Activated CD4-positive, alpha-beta memory T cell treated with anti-CD3 and anti-CD28 coated beads for 36 hours (primary cell): ENCODE measurements around the gene OR1J4. TPM values are rescaled to one million over a fixed set of nuclear protein-coding genes. Genes with fewer than 3 reads are reported as not detected.
"Not testable (repeated sequence)": the region's sequence is repeated elsewhere in the genome, so short reads cannot be mapped to it uniquely, and the experiment has no call there.

Experiments
- CTCF ChIA-PET: fragments of 350-600 bp; sonication (Branson Sonifier 250); formaldehyde crosslinking; loops from one replicate; lab custom pipeline; 2021; ENCODE audit warnings: antibody characterized with exemption, inconsistent platforms; lab: Charles Lee
- POLR2A ChIA-PET: fragments of 350-600 bp; sonication (Branson Sonifier 250); formaldehyde crosslinking; loops from one replicate; lab custom pipeline; 2021; ENCODE audit warnings: antibody characterized with exemption; lab: Charles Lee
- DNase-seq: peaks from one replicate; pipeline ENCODE4 v3.0.0-alpha.2; 2020
- H3K27ac Mint-ChIP-seq: one replicate; pipeline ENCODE4 v1.8.0; 2021; ENCODE audit warnings: mixed read lengths
- H3K27me3 Mint-ChIP-seq: one replicate; pipeline ENCODE4 v1.8.0; 2021; ENCODE audit warnings: mixed read lengths
- H3K36me3 Mint-ChIP-seq: one replicate; pipeline ENCODE4 v1.8.0; 2021; ENCODE audit warnings: mixed read lengths
- H3K4me1 Mint-ChIP-seq: one replicate; pipeline ENCODE4 v1.8.0; 2021; ENCODE audit warnings: low read depth, mixed read lengths
- H3K4me3 Mint-ChIP-seq: one replicate; pipeline ENCODE4 v1.8.0; 2021; ENCODE audit warnings: mild to moderate bottlenecking, mixed read lengths
- H3K9me3 Mint-ChIP-seq: one replicate; pipeline ENCODE4 v1.8.0; 2021; ENCODE audit warnings: mixed read lengths
- intact Hi-C: fragments of 100-400 bp; cut with micrococcal nuclease; formaldehyde crosslinking; loops from one replicate; pipeline ENCODE4 v1.15.1; 2023
- total RNA-seq, 2 experiments: library from RNA; stranded (reverse); gene quantifications; one replicate each; pipeline ENCODE4 v1.2.3, GENCODE V29; 2021

Gene OR1J4
- total RNA-seq, 2 experiments from 2014 or later: not detected

DNA sequence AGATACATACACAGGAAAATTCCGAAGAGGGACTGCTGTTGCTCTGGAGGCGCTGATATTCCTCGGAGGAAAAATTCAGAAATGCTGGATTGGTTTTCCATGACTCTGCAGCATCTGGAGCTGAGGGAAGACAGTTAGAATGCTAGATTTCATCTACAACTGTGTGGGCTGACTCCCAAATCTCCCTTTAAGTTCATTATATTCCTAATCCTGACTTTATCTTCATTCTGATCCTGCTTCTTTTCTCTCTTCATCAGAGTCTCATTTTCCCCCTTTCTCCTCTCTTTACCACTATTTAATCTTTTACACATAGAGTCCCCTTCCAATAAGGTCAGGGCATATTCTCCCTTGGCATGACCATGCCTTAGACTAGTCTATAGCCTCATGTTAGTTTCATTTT, 8.3 kb downstream of the OR1J4 start, which contains the start of gene OR1N1:
Gene OR1N1 (minus strand): TSS at position 101 of the 400 bp plus-strand sequence. CDS start 0 bp downstream, at position 101.
- Mint-ChIP-seq H3K9me3 (no peaks in the 10 kb centered on the region), H3K27me3 (peaks cover 17% of the 10 kb centered on the region), H3K36me3 (no peaks in the 10 kb centered on the region), H3K4me3 (no peak within 1 kb of the TSS), H3K27ac (no peak within 1 kb of the TSS), H3K4me1 (no peaks in the 10 kb centered on the region)
- ChIA-PET POLR2A (no interaction called here), CTCF (no interaction called here)
- intact Hi-C loops: no loop called here
- DNase-seq: no peak

DNA sequence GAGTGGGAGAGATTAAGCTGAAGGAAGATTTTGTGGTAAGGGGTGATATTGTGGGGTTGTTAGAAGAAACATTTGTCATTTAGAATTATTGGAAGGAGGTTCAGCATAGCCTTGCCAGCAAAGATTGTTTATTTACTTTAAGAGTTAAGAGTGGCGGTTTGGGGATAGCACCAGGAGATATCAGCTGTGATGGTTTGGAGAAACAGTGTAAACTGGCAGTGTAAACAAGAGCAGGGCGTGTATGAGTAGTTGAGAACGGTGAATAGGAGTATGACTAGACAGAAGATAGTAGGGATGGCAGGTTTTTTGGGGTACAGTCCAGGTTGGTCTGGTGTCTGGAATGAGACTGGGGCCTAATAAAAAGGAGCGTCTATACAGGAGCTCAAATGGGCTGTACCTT, 12.2 kb downstream of the OR1J4 start:
- H3K4me3 Mint-ChIP-seq, intact Hi-C loops, H3K36me3 Mint-ChIP-seq, H3K9me3 Mint-ChIP-seq, POLR2A ChIA-PET, H3K4me1 Mint-ChIP-seq, H3K27ac Mint-ChIP-seq, DNase-seq, CTCF ChIA-PET, H3K27me3 Mint-ChIP-seq: not testable (repeated sequence)

DNA sequence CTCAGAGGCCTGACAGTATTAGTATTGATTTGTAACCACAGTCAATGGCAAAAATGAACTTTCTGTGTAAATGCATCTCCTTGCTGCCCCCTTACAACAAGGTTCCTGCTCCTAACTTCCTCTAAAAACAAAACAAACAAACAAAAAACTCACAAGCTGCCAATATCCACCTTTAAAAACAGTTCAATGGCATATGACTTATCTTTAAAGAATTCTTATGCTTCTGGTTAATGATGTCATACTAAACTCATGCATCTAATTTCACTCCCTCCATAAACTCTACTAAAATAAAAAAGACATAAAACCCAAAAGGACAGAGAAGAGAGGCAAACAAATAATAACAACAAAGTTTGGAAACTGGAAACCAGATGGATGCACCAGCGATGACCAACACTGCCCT, 17.2 kb downstream of the OR1J4 start:
- H3K9me3 Mint-ChIP-seq: peaks cover 3% of the 10 kb centered on the region
- H3K4me1 Mint-ChIP-seq: no peaks in the 10 kb centered on the region
- no peak for DNase-seq
- intact Hi-C loops: no loop called here
- no peaks in the 10 kb centered on the region for H3K36me3 Mint-ChIP-seq
- ChIA-PET CTCF (no interaction called here), POLR2A (no interaction called here)
- no peaks in the 10 kb centered on the region for H3K27me3 Mint-ChIP-seq
- no peak overlapping the region for H3K27ac Mint-ChIP-seq
- H3K4me3 Mint-ChIP-seq: no peak overlapping the region

DNA sequence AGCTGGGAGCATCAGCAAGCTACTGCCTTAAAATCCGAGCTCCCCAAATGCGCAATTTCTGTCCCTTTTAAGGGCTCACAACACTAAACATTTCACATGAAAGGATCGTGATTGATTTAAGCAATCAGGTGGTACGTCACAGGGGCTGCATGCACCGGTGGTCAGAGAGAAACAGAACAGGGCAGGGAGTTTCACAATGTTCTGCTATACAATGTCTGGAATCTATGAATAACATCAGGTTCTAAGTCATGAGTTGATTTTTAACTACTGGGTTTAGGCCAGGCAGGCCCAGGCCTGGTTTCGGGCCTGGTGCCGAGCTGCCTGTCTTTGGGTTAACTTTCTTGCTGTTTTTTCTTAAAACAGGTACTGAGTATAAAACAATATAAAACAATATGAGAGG, 18.1 kb downstream of the OR1J4 start:
- intact Hi-C loops, H3K9me3 Mint-ChIP-seq, H3K27me3 Mint-ChIP-seq, POLR2A ChIA-PET, H3K4me1 Mint-ChIP-seq, DNase-seq, H3K36me3 Mint-ChIP-seq, H3K4me3 Mint-ChIP-seq, CTCF ChIA-PET, H3K27ac Mint-ChIP-seq: not testable (repeated sequence)

DNA sequence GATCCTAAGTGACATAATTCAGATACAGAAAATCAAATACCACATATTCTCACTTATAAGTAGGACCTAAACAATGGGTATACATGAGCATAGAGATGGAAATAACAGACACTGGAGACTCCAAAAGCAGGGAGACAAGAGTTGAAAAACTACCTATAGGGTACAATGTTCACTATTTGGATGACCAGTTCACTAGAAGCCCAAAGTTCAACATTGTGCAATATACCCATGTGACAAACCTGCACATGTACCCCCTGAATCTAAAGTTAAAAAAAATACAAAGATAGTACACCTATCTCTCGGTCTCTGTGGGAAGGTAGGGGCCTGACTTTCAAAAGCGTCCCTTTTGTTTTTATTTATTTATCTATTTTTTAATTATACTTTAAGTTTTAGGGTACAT, 19.8 kb downstream of the OR1J4 start:
- intact Hi-C loops: no loop called here
- Mint-ChIP-seq H3K9me3 (peaks cover 3% of the 10 kb centered on the region), H3K4me3 (no peak overlapping the region), H3K27ac (no peak overlapping the region), H3K36me3 (no peaks in the 10 kb centered on the region), H3K27me3 (peaks cover 2% of the 10 kb centered on the region), H3K4me1 (no peaks in the 10 kb centered on the region)
- no peak for DNase-seq
- ChIA-PET POLR2A (no interaction called here), CTCF (no interaction called here)

DNA sequence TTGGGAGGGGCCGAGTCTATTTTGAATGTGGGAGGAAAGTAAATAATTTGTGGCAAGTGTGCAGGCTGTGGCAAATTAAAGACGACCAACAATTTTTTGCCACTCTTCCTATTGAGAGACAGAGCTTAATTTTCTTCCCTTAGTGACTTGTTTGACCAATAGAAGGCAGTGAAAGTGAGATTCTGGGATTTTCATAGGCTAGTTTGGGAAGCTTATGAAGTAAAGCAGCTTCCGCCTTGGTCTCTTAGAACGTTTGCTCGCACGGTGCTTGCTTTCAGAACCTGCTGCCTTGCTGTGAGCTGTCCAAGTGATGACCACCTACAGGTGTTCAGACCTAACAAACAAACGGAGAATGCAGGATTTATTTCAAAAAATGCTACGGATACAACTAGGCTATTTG, 27.3 kb downstream of the OR1J4 start:
- CTCF ChIA-PET: interaction anchor here (1.0 kb wide), 1 partner anchor 47 kb away, joined by 3 read pairs; no protein-coding TSS in a partner anchor
- Mint-ChIP-seq H3K9me3 (no peaks in the 10 kb centered on the region), H3K27me3 (peaks cover 11% of the 10 kb centered on the region), H3K27ac (no peak overlapping the region), H3K4me1 (no peaks in the 10 kb centered on the region), H3K4me3 (no peak overlapping the region), H3K36me3 (no peaks in the 10 kb centered on the region)
- intact Hi-C loops: no loop called here
- POLR2A ChIA-PET: no interaction called here
- DNase-seq: no peak

DNA sequence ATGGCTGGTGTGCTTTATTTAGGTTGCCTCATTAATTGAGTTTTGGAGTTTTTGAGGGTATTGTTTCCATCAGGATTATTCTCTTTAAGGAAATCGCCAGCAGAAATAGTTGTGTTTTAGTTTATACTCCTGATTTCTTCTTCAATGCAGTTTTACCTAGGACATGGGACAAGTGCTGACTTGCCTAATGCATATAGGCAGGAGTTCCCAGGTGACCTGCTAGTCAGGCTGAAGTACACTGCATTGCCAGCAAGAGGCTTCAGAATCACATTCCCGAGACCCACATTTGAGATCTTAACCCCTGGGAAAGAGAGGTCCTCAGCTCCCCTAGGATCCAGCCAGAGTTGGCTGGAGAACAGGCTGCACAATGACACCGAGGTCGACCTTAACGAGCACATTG, 32.4 kb downstream of the OR1J4 start:
- Mint-ChIP-seq H3K27me3 (peaks cover 16% of the 10 kb centered on the region), H3K36me3 (no peaks in the 10 kb centered on the region), H3K4me3 (no peak overlapping the region), H3K27ac (no peak overlapping the region), H3K9me3 (no peaks in the 10 kb centered on the region), H3K4me1 (no peaks in the 10 kb centered on the region)
- CTCF ChIA-PET: no interaction called here
- intact Hi-C loops: no loop called here
- no peak for DNase-seq
- POLR2A ChIA-PET: no interaction called here

DNA sequence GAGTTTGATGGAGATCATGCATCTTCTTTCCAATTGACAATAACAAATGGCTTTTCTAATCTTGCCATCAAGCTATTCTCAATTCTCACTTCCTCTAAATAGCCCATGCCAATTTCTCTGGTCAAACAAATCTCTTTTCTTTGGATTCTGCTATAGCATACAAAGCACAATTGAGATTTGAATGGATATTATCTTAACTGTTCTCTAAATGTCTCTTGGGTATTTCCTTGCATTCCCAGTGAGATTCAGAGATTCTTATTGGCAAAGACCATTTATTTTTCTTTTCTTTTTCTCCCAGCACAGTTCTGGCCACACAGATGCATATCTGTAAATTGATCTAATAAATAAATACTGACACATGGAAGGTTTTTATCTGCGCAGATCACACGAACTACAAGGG, 33.9 kb downstream of the OR1J4 start, which contains the start of gene OR1N2:
Gene OR1N2 (plus strand): TSS at position 301 of the 400 bp plus-strand sequence. CDS start 100 bp downstream, outside the sequence.
- ChIA-PET CTCF (no interaction called here), POLR2A (no interaction called here)
- DNase-seq: no peak
- Mint-ChIP-seq H3K4me1 (no peaks in the 10 kb centered on the region), H3K36me3 (no peaks in the 10 kb centered on the region), H3K4me3 (no peak within 1 kb of the TSS), H3K27ac (no peak within 1 kb of the TSS), H3K27me3 (peaks cover 16% of the 10 kb centered on the region), H3K9me3 (no peaks in the 10 kb centered on the region)
- intact Hi-C loops: no loop called here

DNA sequence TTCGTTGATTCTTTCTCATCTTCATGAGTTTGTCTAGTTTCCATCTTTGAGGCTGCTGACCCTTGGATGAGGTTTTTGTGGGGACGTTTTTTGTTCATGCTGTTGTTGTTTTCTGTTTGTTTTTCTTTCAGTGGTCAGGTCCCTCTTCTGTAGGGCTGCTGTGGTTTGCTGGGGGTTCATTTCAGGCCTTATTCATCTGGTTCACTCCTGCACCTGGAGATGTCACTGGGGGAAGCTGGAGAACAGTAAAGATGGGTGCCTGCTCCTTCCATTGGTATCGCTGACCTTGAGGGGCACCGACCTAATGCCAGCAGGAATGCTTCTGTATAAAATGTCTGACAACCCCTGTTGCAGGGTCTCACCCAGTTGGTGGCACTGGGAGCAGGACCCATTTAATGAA, 42.5 kb downstream of the OR1J4 start:
- ChIA-PET POLR2A (no interaction called here), CTCF (no interaction called here)
- peaks cover 11% of the 10 kb centered on the region for H3K27me3 Mint-ChIP-seq
- H3K4me3 Mint-ChIP-seq: no peak overlapping the region
- no peak for DNase-seq
- H3K36me3 Mint-ChIP-seq: no peaks in the 10 kb centered on the region
- H3K27ac Mint-ChIP-seq: no peak overlapping the region
- intact Hi-C loops: no loop called here
- no peaks in the 10 kb centered on the region for H3K4me1 Mint-ChIP-seq
- peaks cover 11% of the 10 kb centered on the region for H3K9me3 Mint-ChIP-seq

DNA sequence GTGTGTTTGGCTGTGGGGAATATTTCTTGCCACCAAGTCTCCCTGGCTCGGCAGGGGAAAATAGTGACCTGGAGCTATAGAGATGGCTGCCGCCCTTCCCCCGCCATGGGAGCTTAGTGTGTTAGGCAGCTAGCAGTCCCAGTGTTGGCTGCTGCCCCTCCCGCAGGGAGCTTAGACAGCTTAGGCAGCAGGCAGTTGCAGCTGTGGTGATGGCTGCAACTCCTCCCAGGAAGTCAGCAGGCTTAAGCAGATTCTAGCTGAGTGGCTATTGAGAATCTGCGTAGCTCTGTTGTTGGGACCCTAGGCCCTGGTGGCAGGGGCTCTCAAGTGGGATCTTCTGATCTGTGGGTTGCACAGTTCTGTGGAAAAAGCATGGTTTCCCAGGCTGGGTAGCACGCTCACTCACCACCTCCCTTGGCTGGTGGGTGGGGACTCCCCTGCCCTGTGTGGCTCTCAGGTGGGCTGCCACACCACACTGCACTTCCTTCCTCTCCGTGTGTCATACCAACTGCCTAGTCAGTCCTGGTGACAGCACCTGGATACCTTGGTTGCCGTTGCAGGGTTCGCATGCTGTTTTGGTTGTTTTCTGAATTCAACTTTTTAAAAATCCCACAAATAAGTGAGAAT, 43.3 kb downstream of the OR1J4 start:
- CTCF ChIA-PET: no interaction called here
- H3K27me3 Mint-ChIP-seq: peaks cover 11% of the 10 kb centered on the region
- intact Hi-C loops: no loop called here
- POLR2A ChIA-PET: no interaction called here
- no peak overlapping the region for H3K27ac Mint-ChIP-seq
- no peak overlapping the region for H3K4me3 Mint-ChIP-seq
- no peaks in the 10 kb centered on the region for H3K4me1 Mint-ChIP-seq
- DNase-seq: no peak
- no peaks in the 10 kb centered on the region for H3K36me3 Mint-ChIP-seq
- H3K9me3 Mint-ChIP-seq: peaks cover 11% of the 10 kb centered on the region

DNA sequence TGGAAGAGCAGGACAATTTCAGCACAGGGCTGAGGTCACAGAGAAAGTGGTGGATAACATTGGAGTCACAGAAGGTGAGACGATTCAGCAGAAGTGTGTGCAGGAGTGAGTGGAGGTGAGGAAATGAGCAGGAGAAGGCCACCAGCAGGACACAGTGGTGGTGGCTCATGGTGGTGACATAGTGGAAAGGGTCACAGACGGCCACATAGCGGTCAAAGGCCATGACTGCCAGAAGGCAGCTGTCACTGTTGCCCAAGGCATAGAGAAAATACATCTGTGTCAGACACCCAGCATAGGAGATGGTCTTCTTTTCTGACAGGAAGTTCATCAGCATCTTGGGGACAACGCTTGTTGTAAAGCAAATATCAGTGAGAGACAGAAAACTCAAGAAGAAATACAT, 49.0 kb downstream of the OR1J4 start:
- Mint-ChIP-seq H3K4me1 (peaks cover 5% of the 10 kb centered on the region), H3K9me3 (peaks cover 3% of the 10 kb centered on the region), H3K27ac (no peak overlapping the region), H3K27me3 (peaks cover 9% of the 10 kb centered on the region), H3K4me3 (no peak overlapping the region), H3K36me3 (no peaks in the 10 kb centered on the region)
- CTCF ChIA-PET: no interaction called here
- no peak for DNase-seq
- intact Hi-C loops: no loop called here
- POLR2A ChIA-PET: no interaction called here
